IMR-90 (cell line): Measurements from ENCODE around the gene KIAA1614. TPM values are rescaled to one million over a fixed set of nuclear protein-coding genes. Genes with fewer than 3 reads are reported as not detected.

Experiments used
- ATAC-seq: fragments of 200-7000 bp; cut with Tn5 transposase; 2 replicates; pipeline ENCODE4 v1.9.1; 2020; ENCODE audit warnings: low read depth, mild to moderate bottlenecking, moderate library complexity
- BruUV-seq: library from RNA; stranded (reverse); fragments of 400-500 nt; replicated peaks from 2 replicates; lab custom pipeline; 2021; lab: Mats Ljungman, UMichigan
- CTCF ChIA-PET: fragments of 300-600 bp; formaldehyde crosslinking; extraction: SDS; loops from one replicate; lab custom pipeline; 2021; ENCODE audit warnings: antibody characterized with exemption; lab: Yijun Ruan, JAX
- POLR2A ChIA-PET: fragments of 300-600 bp; sonication (Branson Sonifier 250); formaldehyde crosslinking; loops from one replicate; lab custom pipeline; 2022; ENCODE audit warnings: antibody characterized with exemption; ENCODE audit not compliant: unreplicated experiment; lab: Charles Lee
- DNase-seq: peaks from one replicate; pipeline ENCODE4 v3.0.0; 2013
- H2AFZ ChIP-seq: replicated peaks from 2 replicates; pipeline ENCODE3; 2013; ENCODE audit warnings: low read length, mild to moderate bottlenecking; ENCODE audit not compliant: poor library complexity
- H2AK5ac ChIP-seq: 2 replicates; pipeline ENCODE4 v1.6.1; 2013; ENCODE audit warnings: low read depth, low read length, inconsistent platforms
- H2AK9ac ChIP-seq: replicated peaks from 2 replicates; pipeline ENCODE3; 2013; ENCODE audit warnings: mild to moderate bottlenecking, low read depth, low read length, moderate library complexity; ENCODE audit not compliant: poor library complexity
- H2BK120ac ChIP-seq: 2 replicates; pipeline ENCODE4 v1.6.1; 2013; ENCODE audit warnings: low read depth, low read length, inconsistent platforms
- H2BK15ac ChIP-seq: 3 replicates; pipeline ENCODE4 v1.6.1; 2013; ENCODE audit warnings: low read depth, low read length, inconsistent platforms
- H2BK20ac ChIP-seq: 2 replicates; pipeline ENCODE4 v1.6.1; 2013; ENCODE audit warnings: low read depth, mild to moderate bottlenecking, inconsistent platforms, low read length, moderate library complexity
- H2BK5ac ChIP-seq: 2 replicates; pipeline ENCODE4 v1.6.1; 2013; ENCODE audit warnings: mild to moderate bottlenecking, low read depth, low read length, inconsistent platforms; ENCODE audit not compliant: poor library complexity, severe bottlenecking
- H3K14ac ChIP-seq: replicated peaks from 2 replicates; pipeline ENCODE4 v1.6.1; 2013; ENCODE audit warnings: low read depth, low read length, inconsistent platforms
- H3K18ac ChIP-seq: 2 replicates; pipeline ENCODE4 v1.6.1; 2013; ENCODE audit warnings: low read depth, low read length, control low read depth
- H3K23ac ChIP-seq: 2 replicates; pipeline ENCODE4 v1.6.1; 2013; ENCODE audit warnings: low read depth, low read length, inconsistent platforms
- H3K27ac ChIP-seq: 2 replicates; pipeline ENCODE4 v1.5.1; 2013; ENCODE audit warnings: mild to moderate bottlenecking, control low read depth, low read length; ENCODE audit not compliant: insufficient read depth
- H3K27me3 ChIP-seq: 2 replicates; pipeline ENCODE4 v1.6.1; 2013; ENCODE audit warnings: low read length; ENCODE audit not compliant: control insufficient read depth, insufficient read depth
- H3K36me3 ChIP-seq: 2 replicates; pipeline ENCODE4 v1.6.1; 2013; ENCODE audit warnings: low read length, mixed read lengths; ENCODE audit not compliant: control insufficient read depth, insufficient read depth
- H3K4ac ChIP-seq: 2 replicates; pipeline ENCODE4 v1.6.1; 2013; ENCODE audit warnings: low read depth, low read length, inconsistent platforms
- H3K4me1 ChIP-seq: 2 replicates; pipeline ENCODE4 v1.6.1; 2013; ENCODE audit warnings: low read length, mixed read lengths; ENCODE audit not compliant: control insufficient read depth, insufficient read depth
- H3K4me2 ChIP-seq: 2 replicates; pipeline ENCODE4 v1.6.1; 2013; ENCODE audit warnings: low read depth, mild to moderate bottlenecking, control low read depth, low read length, moderate library complexity
- H3K4me3 ChIP-seq: 2 replicates; pipeline ENCODE4 v1.5.1; 2013; ENCODE audit warnings: low read depth, mild to moderate bottlenecking, control low read depth, low read length, moderate library complexity; ENCODE audit not compliant: insufficient read depth
- H3K56ac ChIP-seq: 2 replicates; pipeline ENCODE4 v1.6.1; 2013; ENCODE audit warnings: low read length, inconsistent platforms; ENCODE audit not compliant: insufficient read depth; ENCODE audit errors: extremely low read depth
- H3K79me1 ChIP-seq, 2 experiments: 2 replicates each; pipeline ENCODE4 v1.6.1; 2013; ENCODE audit warnings: low read length in 2 of 2, inconsistent platforms in 1 of 2, low read depth in 1 of 2
- H3K9ac ChIP-seq: 2 replicates; pipeline ENCODE4 v1.6.1; 2013; ENCODE audit warnings: low read depth, low read length, control low read depth
- H3K9me1 ChIP-seq: 2 replicates; pipeline ENCODE4 v1.6.1; 2013; ENCODE audit warnings: low read length, inconsistent platforms; ENCODE audit not compliant: insufficient read depth
- H3K9me3 ChIP-seq: 2 replicates; pipeline ENCODE4 v1.6.1; 2013; ENCODE audit warnings: low read length; ENCODE audit not compliant: control insufficient read depth, insufficient read depth
- H4K20me1 ChIP-seq: 2 replicates; pipeline ENCODE4 v1.6.1; 2013; ENCODE audit warnings: low read length, inconsistent platforms; ENCODE audit not compliant: insufficient read depth
- H4K5ac ChIP-seq: 2 replicates; pipeline ENCODE4 v1.6.1; 2013; ENCODE audit warnings: mild to moderate bottlenecking, low read depth, low read length, control low read depth
- H4K8ac ChIP-seq, 2 experiments: 2 replicates each; pipeline ENCODE4 v1.6.1; 2013; ENCODE audit warnings: low read depth in 2 of 2, low read length in 2 of 2, control low read depth in 1 of 2, inconsistent platforms in 1 of 2
- H4K91ac ChIP-seq: 2 replicates; pipeline ENCODE4 v1.6.1; 2013; ENCODE audit warnings: low read depth, low read length, inconsistent platforms; ENCODE audit not compliant: insufficient read depth
- POLR2A ChIP-seq: IDR thresholded peaks from 2 replicates; pipeline ENCODE4 v1.6.1; 2012; ENCODE audit warnings: mild to moderate bottlenecking, low read depth, low read length
- WGBS, 2 experiments: methylation state at CpG; one replicate each; pipeline versions ENCODE4 v1.1.5 to v1.1.7; 2013; ENCODE audit warnings: missing lambda C conversion rate in 2 of 2; ENCODE audit not compliant: insufficient read length in 1 of 2; ENCODE audit errors: extremely low coverage in 2 of 2; 5-methylcytosine and 5-hydroxymethylcytosine counted together
- dilution Hi-C: fragments of 300-500 bp; cut with HindIII; formaldehyde crosslinking; loops from one replicate; pipeline ENCODE4 v1.14.3; 2018; ENCODE audit warnings: low sequenced_read_pairs; ENCODE audit not compliant: unreplicated experiment
- in situ Hi-C: fragments of 300-500 bp; cut with MboI; formaldehyde crosslinking; loops from 3 replicates; pipeline ENCODE4 v1.14.3; 2019; ENCODE audit warnings: low sequenced_read_pairs, inconsistent platforms, mixed read lengths
- intact Hi-C: fragments of 100-400 bp; cut with micrococcal nuclease; formaldehyde crosslinking; loops from 2 replicates; pipeline ENCODE4 v1.10.0; 2022
- polyA plus RNA-seq, 3 experiments: library from polyadenylated mRNA; depleted of rRNA; stranded (reverse); fragments of >200 nt; gene quantifications; 2 replicates each; pipeline ENCODE4 v1.2.3, GENCODE V29; 2012; ENCODE audit warnings: low replicate concordance in 1 of 3
- total RNA-seq: library from RNA; depleted of rRNA; stranded (reverse); fragments of >200 nt; gene quantifications from 2 replicates; pipeline ENCODE4 v1.2.3, GENCODE V29; 2012

Gene KIAA1614
- total and polyA plus RNA-seq, 2 of the 4 experiments (the other 2 are of a cell fraction), result 1.8 to 3.5 TPM

DNA sequence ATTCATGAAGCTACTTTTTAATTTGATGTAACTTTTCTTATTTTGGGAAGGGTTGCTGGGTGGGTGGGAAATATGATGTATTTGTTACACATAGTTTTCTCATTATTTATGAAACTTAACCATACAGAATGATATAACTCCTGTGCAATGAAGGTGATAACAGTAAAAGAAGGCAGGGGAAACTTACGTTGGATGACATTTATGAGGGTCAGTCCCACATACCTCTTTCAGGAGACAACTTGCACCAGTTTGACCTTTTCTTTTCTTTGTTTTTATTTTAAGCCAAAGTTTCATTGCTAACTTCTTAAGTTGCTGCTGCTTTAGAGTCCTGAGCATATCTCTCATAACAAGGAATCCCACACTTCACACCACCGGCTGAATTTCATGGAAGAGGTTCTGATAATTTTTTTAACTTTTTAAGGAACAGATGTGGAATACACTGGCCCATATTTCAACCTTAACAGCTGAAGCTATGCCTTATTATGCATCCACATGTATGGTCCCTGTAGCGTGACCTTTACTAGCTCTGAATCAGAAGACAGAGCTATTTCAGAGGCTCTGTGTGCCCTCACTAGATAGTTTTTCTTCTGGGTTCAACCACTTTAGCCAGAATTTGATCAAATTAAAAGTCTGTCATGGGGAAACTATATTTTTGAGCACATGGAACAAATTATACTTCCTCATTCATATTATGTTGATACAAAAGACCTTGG lies 28.0 kb upstream of the KIAA1614 start:
- H3K9ac ChIP-seq, result no peak overlapping the region
- no peak overlapping the region for H3K4ac ChIP-seq
- H3K18ac ChIP-seq, result no peak overlapping the region
- ChIA-PET POLR2A (no interaction called here), CTCF (no interaction called here)
- WGBS, 2 experiments, result 89% methylated on average over 1 of the region's 3 CpGs; no CpG with 5 or more reads in 1 of the 2 experiments
- no peak for ATAC-seq
- no peak for DNase-seq
- no peak for TF ChIP-seq POLR2A
- H2AK5ac ChIP-seq, result no peak overlapping the region
- no peak overlapping the region for H3K23ac ChIP-seq
- BruUV-seq, result no TSS peak
- no peak overlapping the region for H4K5ac ChIP-seq
- H3K14ac ChIP-seq, result no peak overlapping the region
- H3K9me3 ChIP-seq, result no peaks in the 10 kb centered on the region
- no peak overlapping the region for H2BK20ac ChIP-seq
- no peak overlapping the region for H2BK15ac ChIP-seq
- dilution Hi-C loops, result no loop called here
- H3K4me2 ChIP-seq, result no peak overlapping the region
- no peaks in the 10 kb centered on the region for H3K27me3 ChIP-seq
- in situ Hi-C loops, result loop anchor here (5.0 kb wide), 1 partner anchor 258 kb away; no protein-coding TSS in a partner anchor
- H3K27ac ChIP-seq, result no peak overlapping the region
- H2AFZ ChIP-seq, result no peak overlapping the region
- H4K8ac ChIP-seq, result no peak overlapping the region
- H4K20me1 ChIP-seq, result no peaks in the 10 kb centered on the region
- no peak overlapping the region for H2BK120ac ChIP-seq
- H3K36me3 ChIP-seq, result peaks cover 4% of the 10 kb centered on the region; the same call in 1 of the 2 replicates
- H4K91ac ChIP-seq, result no peak overlapping the region
- peaks cover 4% of the 10 kb centered on the region for H3K4me1 ChIP-seq
- no peaks in the 10 kb centered on the region for H3K79me1 ChIP-seq
- H2AK9ac ChIP-seq, result no peak overlapping the region
- H3K9me1 ChIP-seq, result peaks cover 3% of the 10 kb centered on the region; the same call in 1 of the 2 replicates
- H2BK5ac ChIP-seq, result no peak overlapping the region
- intact Hi-C loops, result loop anchor here (5.0 kb wide), 1 partner anchor 208 kb away; no protein-coding TSS in a partner anchor
- H3K4me3 ChIP-seq, result no peak overlapping the region
- H3K56ac ChIP-seq, result no peak overlapping the region
